Right hindlimb (tissue), 1 donor: ENCODE data around the gene MMADHC.

ENCODE experiments used
- DNase-seq: peaks from one replicate; pipeline ENCODE4 v3.0.0-alpha.2; 2018

MMADHC gene

DNA sequence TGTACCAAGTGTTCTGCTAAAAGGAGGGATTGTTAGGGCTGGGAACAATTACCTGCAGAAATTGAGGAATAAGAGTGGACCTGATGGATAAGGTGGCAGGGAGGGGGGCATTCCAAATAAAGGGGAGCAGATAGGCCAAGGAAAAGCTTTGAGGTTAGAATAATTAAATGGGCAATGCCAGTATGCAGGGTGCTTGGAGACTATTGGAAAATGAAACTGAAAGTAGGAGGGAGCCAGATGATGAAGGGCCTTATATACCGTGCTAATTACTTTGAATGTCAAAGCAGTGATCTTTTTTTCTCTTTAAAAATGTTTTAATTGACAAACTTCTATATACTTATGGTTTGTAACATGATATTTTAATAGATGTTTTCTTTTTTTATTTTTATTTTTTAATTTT lies 42.9 kb downstream of the MMADHC start:
- DNase-seq = no peak

DNA sequence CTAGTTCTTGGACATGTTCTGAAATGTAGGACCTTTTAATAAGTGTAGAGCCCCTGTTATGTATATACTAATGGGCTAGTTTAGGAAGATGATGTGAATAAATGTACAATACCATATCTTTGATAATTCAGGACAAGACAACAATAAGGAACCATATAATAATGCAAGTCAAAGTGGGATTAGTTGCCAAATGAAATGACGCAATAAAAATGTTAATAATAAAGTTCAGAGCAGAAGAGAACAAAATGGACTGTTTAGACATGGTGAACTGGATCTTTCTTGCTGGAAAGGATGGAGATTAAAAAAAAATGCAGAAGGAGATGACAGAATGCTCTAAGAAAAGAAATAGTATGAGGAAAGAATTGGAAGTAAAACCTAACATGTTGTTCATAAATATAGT lies 43.7 kb downstream of the MMADHC start:
- no peak for DNase-seq

DNA sequence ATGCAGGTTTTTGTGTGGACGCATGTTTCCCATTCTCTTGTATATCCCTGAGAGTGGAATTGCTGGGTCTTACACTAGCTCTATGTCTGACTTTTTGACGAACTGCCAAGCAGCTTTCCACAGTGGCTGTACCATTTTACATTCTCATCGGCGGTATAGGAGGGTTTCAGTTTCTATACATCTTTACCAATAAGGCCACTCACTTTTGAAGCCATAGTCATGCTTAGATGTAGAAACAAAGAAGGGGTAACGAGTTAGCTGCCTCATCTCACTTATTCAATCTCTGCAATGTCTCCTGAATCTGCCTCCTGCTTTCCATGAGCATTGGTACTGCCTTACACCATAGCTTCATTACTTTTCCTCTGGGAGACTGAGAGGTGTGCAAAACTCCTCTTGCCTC lies 47.4 kb downstream of the MMADHC start:
- DNase-seq = no peak

DNA sequence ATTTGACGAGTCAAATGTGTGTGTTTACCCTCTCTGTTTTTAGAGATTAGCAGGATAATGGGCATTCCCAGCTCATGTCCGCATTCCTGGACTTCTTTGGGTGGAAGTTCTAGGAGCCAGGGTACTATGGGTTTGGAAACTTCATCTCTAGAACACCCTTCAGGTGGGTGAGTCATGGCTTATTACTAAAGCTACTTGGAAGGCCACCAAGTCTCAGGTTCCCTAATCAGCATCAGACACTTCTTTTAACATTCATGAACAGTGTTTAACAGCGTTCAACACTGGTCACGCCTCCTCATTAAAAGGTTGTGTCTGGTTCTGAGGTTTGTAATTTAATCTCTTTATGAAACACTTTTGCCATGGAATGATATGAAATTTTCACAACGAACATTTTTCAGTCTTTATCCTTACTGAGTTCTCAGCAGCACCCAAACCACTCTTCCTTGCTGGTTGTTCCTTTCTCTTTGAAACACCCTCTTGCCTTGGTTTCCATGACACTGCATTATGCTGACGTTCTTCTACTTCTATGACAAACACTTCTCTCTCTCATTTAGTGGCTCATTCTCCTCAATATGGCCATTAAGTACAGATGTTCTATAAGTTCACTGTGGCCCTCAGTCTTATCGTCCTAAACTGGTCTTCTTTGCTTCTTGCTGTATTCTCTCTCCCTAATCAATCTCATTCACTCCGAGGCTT lies 49.3 kb downstream of the MMADHC start:
- DNase-seq = no peak

DNA sequence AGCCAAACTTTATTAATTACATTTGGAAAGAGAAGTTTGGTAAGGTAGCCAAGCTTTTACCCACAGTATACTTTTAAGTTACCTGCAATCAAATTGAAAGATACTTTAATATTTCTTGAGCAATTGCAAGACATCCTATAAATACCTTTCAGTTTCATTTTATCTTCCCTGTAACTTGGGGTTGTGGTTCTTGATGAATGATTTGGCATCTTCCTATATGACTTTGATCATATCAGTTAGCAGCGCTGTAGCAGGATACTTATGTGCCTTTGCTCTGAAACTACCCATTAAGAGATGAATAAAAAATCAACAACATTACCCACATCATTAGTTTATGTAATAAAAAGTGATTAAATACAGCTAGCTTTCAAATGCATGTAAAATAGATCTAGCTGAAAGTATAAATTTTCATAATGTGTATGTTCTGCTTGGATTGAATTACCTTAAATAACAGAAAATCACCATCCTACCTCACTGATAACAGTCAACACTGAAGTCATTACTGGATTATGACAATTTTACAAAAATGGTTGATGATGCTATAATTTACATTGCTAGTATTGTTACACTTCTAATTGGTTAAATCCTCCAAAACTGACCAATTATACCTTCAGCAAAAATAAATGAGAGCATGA lies 50.4 kb downstream of the MMADHC start:
- no peak for DNase-seq

DNA sequence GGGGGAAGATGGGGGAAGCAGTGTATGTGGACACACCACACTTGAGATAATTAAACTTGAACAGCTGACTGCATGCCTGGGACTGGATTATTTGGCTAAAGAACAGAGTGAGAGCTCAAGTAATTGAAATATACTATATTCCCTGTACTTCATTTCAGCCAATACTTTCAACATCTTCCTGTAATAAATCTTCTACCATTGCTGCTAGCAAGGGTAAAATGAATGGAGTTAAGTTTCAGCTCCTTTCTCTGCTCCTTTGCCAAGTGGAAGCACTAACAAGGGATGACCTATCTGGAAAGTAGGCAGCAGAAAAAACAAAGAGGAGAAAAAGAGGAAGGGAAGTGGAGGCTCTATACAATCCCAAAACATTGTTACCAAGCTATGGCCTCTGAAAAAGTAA lies 50.9 kb downstream of the MMADHC start:
- DNase-seq = no peak

DNA sequence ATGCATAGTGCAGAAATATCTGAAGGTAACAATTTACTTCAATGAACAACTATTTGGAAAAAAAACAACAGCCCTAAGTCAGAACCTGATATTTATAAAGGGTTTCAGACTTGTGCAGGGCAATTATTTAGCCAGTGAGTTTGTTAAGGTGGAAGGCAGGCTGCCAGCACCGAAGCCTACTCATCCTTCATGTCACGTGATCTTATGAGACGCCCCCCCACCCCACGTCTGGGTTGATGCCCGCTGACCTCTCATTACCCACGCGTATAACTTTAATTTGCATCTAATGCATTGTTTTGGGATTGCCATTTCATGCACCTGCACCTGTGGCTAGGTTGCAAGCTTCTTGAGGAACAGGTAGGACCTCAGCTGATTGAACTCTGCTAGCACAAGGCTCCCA lies 52.9 kb downstream of the MMADHC start:
- DNase-seq = no peak

DNA sequence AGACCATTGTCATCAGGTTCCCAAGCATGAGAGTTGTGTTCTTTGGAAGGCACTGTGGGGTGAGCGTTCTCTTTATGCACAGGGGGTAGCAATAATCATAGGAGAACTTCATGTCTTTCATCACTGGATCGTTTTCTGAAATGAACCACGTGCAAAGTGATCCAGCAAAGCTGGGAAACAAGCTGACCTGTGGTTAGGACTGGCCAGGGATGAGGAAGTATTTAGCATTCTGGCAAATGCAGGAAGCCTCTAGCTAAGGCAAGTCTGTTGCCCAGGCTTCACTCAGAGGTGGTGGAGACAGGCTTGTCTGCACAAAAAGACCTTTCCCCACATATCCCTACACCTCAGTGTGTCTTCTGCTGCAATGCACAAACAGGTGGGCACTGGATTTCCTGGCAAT lies 58.6 kb downstream of the MMADHC start:
- DNase-seq = no peak

DNA sequence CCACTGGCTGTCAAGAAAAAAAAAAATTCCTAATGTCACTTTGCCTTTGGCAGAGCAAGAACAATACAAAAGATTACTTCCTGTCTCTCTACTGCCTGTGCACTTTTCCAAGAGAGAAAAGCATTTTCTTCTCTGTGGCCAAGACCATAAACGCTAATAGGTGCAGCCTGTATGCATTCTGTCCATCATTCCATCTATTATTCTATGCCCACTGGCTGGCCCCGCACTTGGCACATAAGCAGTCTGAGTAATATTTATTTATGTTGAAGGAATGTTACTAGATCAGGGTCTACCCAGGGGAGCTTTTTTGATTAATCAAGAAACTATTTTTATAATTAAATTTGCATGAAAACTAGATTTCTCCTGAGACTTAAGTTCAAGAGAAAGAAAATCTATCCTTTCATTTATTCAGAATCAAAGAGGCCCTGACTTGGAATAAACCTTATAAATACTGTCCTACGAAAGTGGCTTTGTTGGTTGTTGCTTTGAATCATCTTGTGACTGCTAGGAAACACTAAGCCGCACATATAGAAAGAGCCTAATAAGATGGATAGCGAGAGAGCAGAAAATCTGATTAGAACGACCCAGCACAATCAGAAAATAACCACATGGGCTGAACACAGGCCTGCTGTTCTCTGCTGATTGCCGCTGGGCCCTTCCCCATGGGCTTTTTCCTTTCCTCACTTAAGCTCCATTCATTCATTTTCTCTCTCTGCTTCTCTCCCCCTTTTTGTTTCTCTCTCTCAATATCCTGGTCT lies 59.4 kb downstream of the MMADHC start:
- DNase-seq = no peak

DNA sequence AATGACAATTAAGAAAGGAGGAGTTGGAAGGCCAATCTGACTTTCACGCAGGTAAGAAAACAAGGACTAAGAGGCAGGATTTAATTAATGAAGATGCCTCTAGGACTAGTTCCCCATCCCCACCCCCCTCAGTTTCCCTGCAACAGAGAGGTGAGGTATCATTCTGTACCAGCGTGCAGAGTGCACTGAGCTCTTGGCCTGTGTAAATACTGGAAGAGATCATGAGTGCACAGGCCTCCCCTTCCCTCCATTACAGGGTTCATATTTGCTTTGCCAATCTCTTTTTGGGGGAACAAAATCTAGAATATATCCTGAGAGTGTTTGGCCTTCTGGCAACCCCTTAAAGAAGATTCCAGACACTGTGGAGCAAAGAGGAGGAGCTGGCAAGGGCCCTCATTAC lies 60.9 kb downstream of the MMADHC start:
- no peak for DNase-seq

DNA sequence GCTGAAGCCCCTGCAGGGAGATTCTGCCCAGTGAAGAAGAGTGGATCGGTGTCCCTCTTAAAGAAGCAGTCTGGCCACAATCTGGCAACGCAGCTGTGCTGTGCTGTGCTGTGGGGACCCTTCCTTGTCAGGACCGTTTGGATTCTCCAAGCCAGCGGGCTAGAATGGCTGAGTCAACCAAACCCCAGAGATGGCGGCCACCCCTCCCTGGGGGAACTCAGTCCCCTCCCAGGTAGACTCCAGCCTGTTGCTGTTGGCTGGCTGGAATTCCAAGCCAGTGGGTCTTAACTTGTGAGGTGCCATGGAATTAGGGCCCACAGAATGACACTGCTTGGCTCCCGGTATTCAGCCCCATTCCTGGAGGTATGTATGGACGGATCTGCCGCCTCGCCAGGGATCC lies 62.3 kb downstream of the MMADHC start:
- DNase-seq = no peak
